Cardiac fibroblast (primary cell): ENCODE results near the gene CACNA1D.
"Not testable (repeated sequence)": the region's sequence is repeated elsewhere in the genome, so short reads cannot be mapped to it uniquely, and the experiment has no call there.

Source experiments
- DNase-seq, 2 donors: peaks; one replicate each; pipeline versions ENCODE4 v3.0.0 to v3.0.0-alpha.2; 2010; ENCODE audit warnings: low read depth in 2 of 2
- H3K4me3 ChIP-seq, 2 donors: replicated peaks in 1 of 2; 1 replicate in 1 of 2; 2 replicates in 1 of 2; pipeline ENCODE4 v1.5.1; 2011; ENCODE audit warnings: low read depth in 2 of 2, low read length in 2 of 2, mild to moderate bottlenecking in 2 of 2, moderate library complexity in 1 of 2
- CTCF ChIP-seq: IDR thresholded peaks from one replicate; pipeline ENCODE4 v1.5.1; 2011; ENCODE audit warnings: low read depth, mild to moderate bottlenecking, low read length, inconsistent platforms

CACNA1D gene

GRCh38 chr3:53650928-53651661, 156.7 kb downstream of the CACNA1D start:
- TF ChIP-seq CTCF: no peak
- DNase-seq: no peak

GRCh38 chr3:53651927-53652326, 157.5 kb downstream of the CACNA1D start:
- TF ChIP-seq CTCF: no peak
- DNase-seq: no peak

More at GRCh38 chr3:53650928-53651661, 156.7 kb downstream of the CACNA1D start:
- H3K4me3 ChIP-seq: no peak overlapping the region

GRCh38 chr3:53657651-53658050, 163.2 kb downstream of the CACNA1D start:
- no peak for DNase-seq
- TF ChIP-seq CTCF: no peak
- no peak overlapping the region for H3K4me3 ChIP-seq

More at GRCh38 chr3:53651927-53652326, 157.5 kb downstream of the CACNA1D start:
- no peak overlapping the region for H3K4me3 ChIP-seq

- no peak for DNase-seq
- TF ChIP-seq CTCF: no peak
- no peak overlapping the region for H3K4me3 ChIP-seq
Observed at GRCh38 chr3:53658613-53659193, 164.3 kb downstream of the CACNA1D start.

GRCh38 chr3:53659996-53660395, 165.6 kb downstream of the CACNA1D start:
- no peak overlapping the region for H3K4me3 ChIP-seq
- DNase-seq: no peak
- no peak for TF ChIP-seq CTCF

- no peak for DNase-seq
- H3K4me3 ChIP-seq: no peak overlapping the region
- TF ChIP-seq CTCF: no peak
Observed at GRCh38 chr3:53661480-53661879, 167.1 kb downstream of the CACNA1D start.

GRCh38 chr3:53664812-53665211, 170.4 kb downstream of the CACNA1D start:
- not testable (repeated sequence) for H3K4me3 ChIP-seq, DNase-seq
